HT1080 (cell line): ENCODE results near the gene ARHGEF12. TPM values are rescaled to one million over a fixed set of nuclear protein-coding genes. Genes with fewer than 3 reads are reported as not detected.

ENCODE experiments used
- DNase-seq: peaks from one replicate; pipeline ENCODE4 v3.0.0-alpha.2; 2015; ENCODE audit warnings: low read depth
- small RNA-seq: library from RNA; depleted of rRNA; stranded (forward); fragments of <200 nt; gene quantifications from one replicate; pipeline ENCODE3, GENCODE V24; 2014
- total RNA-seq: library from RNA; depleted of rRNA; stranded (reverse); fragments of >200 nt; shearing (Covaris generic); gene quantifications from 2 replicates; pipeline ENCODE4 v1.2.3, GENCODE V29; 2014; rRNA removed

ARHGEF12 gene
- total RNA-seq, 1 experiment from 2014 or later: 38.3 TPM

DNA sequence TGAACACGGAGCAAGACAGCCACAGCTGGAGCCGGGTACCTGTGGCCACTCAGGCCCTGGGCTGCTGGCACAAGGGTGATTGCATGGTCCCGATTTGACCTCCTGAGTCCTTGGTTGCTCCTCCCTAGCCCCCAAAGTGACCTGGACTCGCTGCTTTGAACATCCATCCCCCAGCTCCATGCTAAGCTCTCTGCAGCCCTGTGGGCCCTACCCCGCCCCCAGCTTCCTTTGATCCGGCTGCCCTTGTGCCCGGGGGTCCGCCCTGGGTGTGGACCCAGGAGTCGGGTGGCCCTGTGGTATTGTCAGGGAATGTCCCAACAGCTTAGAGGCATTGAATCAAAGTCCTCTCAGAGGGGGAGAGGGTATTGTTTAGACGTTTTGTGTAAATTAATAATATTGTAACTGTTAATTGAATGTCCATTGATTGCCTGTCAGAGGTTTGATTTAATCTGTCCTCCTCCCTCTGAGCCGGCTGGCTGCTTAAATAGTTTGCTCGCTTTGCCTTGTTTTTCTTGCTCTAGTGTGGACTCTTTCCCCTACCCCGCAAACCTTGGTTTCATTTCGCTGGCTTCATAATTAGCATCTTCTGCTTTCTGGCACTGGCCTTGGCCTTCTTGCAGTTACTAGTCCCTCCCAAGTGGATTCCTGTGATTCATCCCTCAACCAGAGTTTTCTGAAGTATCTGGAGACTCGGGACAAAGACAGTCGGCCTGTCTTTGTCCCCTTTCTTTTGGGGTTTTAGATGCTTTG is 196.0 kb downstream of the ARHGEF12 start:
- peak; percentile 44 for DNase-seq

DNA sequence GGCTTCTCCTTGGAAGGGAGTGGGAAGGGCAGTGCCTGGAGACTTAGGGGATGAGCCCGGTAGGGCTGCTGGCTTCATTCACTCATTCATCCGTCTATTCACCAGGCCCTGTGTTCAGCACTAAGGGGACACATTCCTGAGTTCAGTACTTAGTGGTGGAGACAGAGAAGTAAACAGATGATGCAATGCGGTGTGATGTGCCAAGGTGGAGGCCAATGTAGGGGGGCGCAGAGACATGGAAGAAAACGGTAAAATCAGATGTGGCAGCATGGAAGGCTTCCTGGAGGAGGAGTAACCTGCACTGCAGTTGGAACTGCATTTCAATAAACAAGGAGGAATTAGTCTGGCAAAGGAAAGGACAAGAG is 196.6 kb downstream of the ARHGEF12 start:
- peak; percentile 47 for DNase-seq

- DNase-seq: no peak
Observed at GRCh38 chr11:120536091-120536796, 200.0 kb downstream of the ARHGEF12 start.

- DNase-seq: no peak
Observed at GRCh38 chr11:120536797-120537169, 200.6 kb downstream of the ARHGEF12 start.

DNA sequence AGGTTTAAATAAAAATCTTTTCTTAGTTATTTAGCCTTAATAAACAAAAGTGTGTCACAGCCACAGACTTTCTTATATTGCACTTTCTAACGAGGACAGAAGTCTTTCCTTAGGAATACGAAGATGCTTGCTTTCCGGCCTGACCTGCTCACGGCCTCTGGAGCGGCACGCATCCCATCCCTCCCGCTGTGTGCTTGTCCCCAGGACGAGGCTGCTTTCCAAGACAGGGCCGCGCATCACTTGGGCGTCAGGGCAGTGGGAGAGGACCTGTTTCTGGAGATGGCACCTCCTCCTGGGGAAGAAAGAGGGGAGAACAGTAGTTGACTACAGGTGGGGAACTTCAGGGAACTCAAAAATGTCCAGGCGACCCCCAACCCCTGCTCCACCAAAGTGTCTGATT is 201.8 kb downstream of the ARHGEF12 start:
- no peak for DNase-seq

DNA sequence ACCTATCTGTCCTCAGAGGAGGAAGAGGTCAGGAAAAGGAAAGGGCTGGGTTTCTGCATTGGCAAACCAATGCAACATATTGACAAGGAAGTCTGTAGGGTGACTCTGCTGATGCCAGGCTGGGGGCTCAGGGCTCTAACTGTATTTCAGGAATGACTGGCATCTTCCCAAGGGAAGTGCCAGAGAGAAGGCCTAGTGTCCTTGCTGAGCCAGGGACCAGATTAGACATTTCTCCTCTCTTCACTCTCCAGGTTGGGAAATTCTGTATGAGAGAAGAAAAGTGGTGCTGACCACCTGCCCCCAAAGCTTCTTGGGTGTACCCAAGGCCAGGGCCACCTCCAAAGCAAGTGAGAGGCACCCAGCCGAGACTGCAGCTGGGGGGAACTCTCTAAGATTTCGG is 202.5 kb downstream of the ARHGEF12 start:
- no peak for DNase-seq

Small RNA genes lying within 50 kb of the gene (small RNA-seq; reads per million reads assigned to genes)
- 406 reads per million, percentile 98 among the genes with 10 or more reads in this experiment for gene RF00100

Other genes with a start within 250 kb of the ARHGEF12 start
- 0.07 TPM in 1 of 2 replicates, not detected in the other for gene TRIM29, start 198.3 kb upstream of the ARHGEF12 start, total RNA-seq
- gene OAF, start 125.4 kb upstream of the ARHGEF12 start, total RNA-seq: 190 and 227 TPM in 2 replicates
- gene POU2F3, start 96.3 kb upstream of the ARHGEF12 start, total RNA-seq: 0.33 TPM in 1 of 2 replicates, not detected in the other
- gene TLCD5, start 11.1 kb upstream of the ARHGEF12 start, total RNA-seq: 7.7 and 8.6 TPM in 2 replicates
- gene GRIK4, start 175.3 kb downstream of the ARHGEF12 start, total RNA-seq: not detected in 2 replicates